SK-N-MC (cell line): ENCODE results near the gene DUSP16.

Experiments
- EZH2 ChIP-seq: fragments of 200-600 bp; sonication (generic); IDR thresholded peaks from one replicate; pipeline ENCODE4 v1.6.1; 2017; ENCODE audit warnings: antibody characterized with exemption
- POLR2AphosphoS5 ChIP-seq: IDR thresholded peaks from 2 replicates; pipeline ENCODE4 v1.6.1; 2012; ENCODE audit warnings: mild to moderate bottlenecking, low read depth, low read length, borderline replicate concordance

DNA sequence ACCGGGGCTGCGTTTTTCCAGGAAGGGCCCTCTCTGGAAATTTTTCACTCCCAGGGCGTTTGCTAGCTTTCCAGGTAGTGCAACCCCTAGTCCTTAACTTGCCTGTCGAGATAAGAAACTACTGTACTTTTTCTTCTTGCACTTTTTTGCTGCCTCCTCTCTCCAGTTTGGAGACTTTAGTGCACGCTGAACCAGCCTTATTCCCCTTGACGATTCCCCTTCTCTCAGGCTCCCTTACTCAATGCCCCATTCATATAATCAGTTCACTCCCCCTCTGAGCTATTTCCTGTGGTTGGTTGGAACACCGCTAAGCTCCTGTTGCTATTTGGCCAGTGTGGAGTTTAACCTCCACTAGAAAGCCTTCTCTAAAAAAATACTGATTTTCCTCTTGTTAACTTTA is 49.7 kb upstream of the DUSP16 start:
- TF ChIP-seq EZH2 = no peak
- no peak for TF ChIP-seq POLR2AphosphoS5
